Fibroblast of upper back skin (primary cell): Measurements from ENCODE around the gene ST7.
"Not testable (repeated sequence)": the region's sequence is repeated elsewhere in the genome, so short reads cannot be mapped to it uniquely, and the experiment has no call there.

Experiments used
- DNase-seq: peaks from one replicate; pipeline ENCODE4 v3.0.0-alpha.2; 2013

ST7 gene

DNA sequence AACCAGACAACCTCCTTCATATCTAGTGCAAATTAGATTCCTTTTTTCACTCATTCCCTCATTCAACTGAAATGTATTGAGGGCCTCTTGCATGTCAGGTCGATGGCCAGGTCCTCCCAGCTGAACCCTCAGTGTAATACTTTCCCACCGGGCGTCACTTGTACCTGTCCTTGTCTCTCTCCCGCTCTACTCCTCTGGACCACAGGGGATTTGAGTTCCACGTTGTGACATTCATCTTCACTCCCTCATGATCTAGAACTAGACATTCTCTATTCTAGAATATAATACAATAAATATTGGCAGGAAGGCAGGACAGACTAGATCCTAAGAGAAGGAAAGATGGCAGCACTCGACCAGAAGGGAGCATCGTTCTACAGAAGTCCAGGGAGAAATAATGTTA, 285.6 kb downstream of the ST7 start:
- DNase-seq: no peak

DNA sequence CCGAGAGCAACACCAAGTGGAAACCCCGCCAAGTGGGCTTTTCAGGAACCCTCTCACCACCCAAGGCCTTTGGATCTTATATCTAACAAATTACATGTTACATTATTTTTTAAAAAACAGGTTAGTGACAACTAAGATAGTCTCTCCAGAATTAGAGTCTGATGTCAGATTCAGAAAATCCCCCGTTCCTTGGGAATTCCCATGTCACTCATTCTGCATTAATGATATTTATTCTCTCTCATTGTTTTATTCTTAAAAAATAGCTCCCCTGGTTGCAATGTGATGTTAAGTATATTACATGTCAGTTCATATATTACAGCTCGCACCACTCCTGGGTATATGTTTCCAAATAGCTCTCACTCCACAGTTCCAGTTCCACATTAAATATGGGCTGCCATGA, 287.8 kb downstream of the ST7 start:
- DNase-seq: no peak

DNA sequence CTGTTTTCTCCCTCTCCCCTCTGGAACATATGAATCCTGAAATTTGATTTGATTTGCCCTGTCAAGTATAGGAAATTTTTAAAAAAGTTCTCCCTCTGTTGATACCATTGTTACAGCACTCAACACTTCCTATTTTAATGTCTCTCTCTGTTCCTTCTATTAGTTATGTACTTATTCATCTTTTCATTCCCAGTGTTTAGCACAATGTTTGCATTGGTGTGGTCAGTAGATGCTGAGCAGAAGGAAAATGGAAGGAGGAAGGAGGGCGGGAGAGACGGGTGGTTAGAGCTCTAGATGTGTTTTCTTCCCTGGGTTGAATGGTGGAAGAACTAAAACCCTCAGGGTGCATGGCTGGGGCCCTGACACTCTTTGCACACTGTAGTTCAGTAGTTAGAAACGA, 290.1 kb downstream of the ST7 start:
- DNase-seq: no peak

DNA sequence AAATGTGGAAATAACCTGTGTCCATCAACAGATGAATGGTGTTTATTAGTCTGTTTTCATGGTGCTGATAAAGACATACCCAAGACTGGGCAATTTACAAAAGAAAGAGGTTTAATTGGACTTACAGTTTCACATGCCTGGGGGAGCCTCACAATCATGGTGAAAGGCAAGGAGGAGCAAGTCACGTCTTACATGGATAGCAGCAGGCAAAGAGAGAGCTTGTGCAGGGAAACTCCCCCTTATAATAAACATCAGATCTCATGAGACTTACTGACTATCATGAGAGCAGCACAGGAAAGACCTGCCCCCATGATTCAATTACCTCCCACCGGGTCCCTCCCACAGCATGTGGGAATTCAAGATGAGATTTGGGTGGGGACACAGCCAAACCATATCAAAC, 292.4 kb downstream of the ST7 start:
- not testable (repeated sequence) for DNase-seq

DNA sequence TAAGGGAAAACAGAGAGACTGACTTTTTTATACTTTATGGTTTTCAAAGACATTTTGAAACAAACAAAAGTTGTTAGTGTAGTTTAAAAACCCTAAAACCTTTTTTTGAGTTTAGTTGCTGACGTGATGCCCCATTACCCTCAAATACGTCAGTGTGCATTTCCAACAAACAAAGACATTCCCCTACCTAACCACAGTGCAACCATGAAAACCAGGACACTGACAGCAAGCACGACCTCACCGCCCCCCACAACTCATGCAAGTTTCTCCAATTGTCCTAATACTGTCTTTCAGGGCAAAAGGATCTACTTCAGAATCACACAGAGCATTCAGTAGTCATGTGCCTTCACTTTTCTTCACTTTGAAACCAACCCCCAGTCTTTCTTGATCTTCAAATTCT, 294.5 kb downstream of the ST7 start:
- DNase-seq: no peak

DNA sequence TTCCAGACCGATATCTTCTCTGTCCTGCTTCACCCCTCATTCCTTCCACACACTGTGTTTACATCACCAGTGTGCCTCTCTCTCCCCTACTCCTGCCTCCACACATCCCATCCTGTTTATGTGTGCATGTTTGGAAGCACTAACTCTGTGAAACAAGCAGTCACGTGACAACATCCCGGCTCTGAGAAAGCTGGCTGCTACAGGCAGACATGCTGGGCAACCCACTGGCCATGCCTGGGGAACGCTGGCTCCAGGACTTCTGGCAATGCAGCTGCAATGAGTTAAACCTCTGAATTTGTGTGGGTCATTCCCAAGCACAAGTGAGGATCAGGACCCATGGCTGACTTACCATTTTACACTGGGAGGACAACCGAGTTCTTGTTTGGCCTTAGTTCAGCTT, 295.5 kb downstream of the ST7 start:
- DNase-seq: no peak

DNA sequence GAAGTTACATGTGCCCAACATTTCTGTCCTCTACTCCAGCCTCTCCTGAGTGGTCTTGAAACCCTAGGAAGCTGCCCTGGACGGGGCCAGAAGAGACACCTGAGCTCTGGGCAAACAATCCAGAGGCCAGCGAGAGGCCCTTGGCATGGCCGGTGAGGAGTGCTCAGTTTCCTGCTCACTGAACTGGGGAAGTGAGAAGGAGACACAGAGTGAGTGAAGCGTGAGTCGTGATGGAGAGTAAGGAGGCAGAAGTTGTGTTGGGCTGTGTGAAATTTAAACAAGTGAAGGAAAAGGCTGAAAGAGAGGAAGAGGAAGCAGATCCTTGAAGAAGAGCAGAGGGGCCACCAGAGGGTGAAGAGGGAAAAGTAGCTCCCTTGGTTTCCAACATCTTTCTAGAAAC, 296.4 kb downstream of the ST7 start:
- no peak for DNase-seq

DNA sequence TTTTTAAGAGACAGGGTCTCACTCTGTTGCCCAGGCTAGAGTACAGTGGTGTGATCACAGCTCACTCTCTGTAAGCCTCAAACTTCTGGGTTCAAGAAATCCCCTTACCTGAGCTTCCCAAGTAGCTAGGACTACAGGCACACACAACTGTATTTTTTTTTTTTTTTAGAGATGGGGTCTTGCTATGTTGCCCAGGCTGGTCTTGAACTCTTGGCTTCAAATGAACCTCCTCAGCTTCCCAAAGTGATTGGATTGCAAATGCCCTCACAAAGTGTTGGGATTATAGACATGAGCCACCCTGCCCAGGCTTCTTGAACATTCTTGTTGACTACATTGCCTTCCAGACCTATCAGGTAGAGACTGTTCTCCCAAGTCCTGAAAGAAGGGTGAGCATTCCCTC, 296.9 kb downstream of the ST7 start:
- DNase-seq: no peak

DNA sequence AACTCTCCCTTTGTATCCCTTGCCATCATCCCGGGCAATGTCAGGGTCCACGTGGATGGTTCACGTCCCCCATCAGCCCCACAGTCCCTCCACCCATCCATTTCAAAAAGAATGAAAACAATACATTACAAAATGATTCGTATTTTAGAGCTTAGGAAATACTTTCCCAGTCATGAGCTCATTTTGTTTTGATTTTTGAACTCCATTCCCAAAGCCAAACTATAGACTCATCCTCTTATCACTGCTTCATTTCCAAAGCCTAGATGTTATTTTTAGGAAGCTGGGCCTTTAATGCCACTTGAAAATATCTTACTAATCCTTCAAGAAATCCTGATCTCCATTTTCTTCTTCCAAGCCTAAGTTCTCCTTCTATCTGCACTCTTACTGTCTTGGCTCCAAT, 297.5 kb downstream of the ST7 start:
- peak; percentile 37 for DNase-seq

DNA sequence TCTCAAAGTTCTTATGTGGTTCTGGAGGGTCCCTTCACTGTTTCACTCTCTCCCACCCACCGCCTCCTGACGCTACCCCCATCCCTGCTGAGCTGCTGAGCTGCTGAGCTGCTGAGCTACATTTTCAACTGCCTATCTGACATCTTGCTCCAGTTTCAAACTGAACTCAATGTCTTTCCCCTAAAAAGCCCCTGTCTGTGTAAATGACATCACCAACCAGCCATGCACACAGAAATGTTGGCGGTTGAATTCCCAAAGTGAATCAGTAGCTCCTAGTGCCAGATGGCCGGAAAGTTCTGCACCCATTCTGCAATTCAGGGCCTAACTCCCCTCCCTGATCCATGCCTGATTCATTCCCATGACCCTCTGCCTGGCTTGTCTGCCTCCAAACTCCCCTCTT, 298.4 kb downstream of the ST7 start:
- DNase-seq: peak; percentile 93

DNA sequence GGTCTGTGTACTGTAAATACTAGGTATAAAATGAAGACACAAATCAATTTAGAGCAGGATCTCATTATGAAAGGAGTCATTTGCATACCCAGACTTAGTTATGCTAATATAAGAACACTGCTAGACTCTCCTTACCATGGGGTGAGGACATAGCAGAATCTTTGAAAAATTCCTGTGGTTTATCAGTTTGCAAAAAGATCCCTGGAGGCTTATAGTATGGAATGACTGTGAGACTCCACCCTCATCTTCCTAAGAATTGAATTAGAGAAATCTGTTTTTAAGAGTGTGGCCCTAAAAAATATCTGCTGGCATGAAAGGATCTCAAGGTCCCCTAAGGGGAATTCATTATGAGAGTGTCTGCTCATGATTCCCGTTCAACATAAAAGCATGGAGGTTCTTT, 306.3 kb downstream of the ST7 start:
- peak; percentile 89 for DNase-seq

DNA sequence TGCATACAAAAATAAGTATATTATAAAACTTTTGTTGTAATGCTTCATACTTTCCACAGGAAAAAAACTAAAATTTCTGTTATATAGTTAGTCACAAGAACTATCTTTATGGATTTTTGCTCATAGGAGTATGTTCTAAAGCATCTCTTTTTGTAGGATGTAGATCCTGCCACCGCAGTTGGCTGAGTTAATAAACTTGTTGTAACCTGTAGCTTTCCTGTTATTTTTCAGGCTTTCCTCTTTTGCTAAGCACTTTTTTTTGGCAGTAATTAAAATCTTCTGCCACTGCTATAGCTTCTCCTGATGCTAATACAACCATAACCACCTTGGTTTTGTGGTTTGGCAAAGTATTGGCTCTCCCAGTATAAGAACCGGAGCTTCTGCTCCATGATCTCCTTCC, 309.2 kb downstream of the ST7 start:
- DNase-seq: peak; percentile 27

DNA sequence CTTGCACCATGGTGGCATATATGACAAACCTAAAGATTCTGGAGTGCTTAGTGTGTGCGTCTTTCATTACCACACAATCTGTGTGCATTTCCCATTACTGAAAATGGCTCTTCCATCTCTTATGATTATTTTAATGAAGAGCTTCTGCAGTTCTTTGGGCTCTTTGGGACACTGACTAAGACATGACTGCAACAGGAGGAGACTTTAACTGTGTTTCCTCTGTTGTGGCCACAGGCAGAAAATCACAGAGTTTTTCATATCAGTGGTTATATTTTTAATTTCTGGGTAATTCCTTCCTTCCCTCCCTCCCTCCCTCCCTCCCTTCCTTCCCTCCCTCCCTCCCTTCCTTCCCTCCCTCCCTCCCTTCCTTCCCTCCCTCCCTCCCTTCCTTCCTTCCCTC, 311.4 kb downstream of the ST7 start:
- DNase-seq: no peak

DNA sequence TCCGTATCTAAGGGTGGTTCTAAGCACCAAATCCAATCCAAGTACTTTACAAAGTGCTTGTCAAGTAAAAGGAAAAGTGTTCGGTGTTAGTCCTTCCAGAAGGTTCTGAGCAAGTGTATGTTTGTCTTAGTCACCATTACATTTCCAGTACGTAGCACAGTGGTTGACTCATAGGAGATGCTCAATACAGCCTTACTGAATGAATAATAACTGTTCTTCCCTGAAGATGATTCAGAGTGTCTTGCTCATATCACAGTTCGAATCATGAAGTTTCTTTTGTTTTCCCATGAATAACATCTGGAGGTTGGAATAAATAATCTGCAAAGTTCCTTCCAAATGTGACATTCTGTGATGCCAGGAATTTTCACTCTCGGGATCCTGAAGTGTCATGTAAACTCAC, 316.1 kb downstream of the ST7 start:
- peak; percentile 92 for DNase-seq

DNA sequence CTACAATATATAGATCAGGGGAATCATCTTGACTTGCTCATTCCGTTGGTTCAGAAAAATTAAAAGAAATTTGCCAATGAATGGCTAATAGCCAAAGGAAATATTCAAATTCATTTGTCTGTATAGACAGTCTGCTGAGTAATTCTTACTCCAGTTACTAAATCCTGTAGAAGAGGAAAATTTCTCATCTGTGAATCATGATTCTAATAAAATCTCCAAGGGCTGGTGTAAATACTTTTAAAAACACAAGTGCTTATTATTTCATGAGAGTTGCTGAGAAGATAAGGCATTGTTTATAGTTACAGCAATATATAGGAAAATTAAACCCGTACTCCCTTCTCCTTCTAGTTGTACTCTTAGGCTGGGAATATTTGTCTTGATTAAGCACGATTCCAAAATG, 316.6 kb downstream of the ST7 start:
- peak; percentile 70 for DNase-seq

DNA sequence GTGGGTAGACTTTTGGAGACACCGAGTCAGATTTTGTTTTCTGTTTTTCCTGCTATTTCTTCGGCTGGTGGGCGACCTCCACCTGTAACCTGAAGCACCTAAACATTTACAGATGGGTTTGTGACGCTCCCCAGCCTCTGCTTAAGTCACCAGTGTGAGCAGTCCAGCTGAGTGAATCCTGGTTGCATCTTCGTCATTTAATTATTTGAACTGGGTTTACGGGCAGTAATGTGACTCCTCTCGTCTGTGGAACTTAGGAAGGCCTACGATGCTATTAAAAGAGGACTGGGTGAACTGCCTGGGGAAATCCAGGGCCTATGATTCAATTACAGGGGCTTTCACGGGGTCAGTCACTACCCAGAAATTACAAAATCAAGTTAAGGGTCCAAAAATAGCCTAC, 317.1 kb downstream of the ST7 start:
- no peak for DNase-seq

DNA sequence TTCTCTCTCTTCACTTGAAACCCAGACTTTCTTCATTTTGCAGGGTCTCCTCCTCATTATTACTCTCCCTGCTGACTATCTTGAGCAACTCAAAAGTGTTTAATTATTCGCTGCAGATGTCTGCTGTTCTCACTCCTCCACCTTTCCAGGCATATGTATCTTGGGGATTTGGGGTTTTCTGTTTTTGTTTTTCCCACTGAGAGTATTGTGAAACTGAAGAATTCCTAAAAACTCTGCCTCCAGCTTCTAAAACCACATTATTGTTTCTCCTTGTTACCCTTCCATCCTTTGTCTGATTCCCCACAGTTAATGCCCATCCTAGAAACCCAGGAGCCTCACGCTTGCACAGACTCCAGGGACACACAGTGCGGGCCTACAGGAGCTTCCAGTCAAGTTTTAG, 318.3 kb downstream of the ST7 start:
- no peak for DNase-seq

DNA sequence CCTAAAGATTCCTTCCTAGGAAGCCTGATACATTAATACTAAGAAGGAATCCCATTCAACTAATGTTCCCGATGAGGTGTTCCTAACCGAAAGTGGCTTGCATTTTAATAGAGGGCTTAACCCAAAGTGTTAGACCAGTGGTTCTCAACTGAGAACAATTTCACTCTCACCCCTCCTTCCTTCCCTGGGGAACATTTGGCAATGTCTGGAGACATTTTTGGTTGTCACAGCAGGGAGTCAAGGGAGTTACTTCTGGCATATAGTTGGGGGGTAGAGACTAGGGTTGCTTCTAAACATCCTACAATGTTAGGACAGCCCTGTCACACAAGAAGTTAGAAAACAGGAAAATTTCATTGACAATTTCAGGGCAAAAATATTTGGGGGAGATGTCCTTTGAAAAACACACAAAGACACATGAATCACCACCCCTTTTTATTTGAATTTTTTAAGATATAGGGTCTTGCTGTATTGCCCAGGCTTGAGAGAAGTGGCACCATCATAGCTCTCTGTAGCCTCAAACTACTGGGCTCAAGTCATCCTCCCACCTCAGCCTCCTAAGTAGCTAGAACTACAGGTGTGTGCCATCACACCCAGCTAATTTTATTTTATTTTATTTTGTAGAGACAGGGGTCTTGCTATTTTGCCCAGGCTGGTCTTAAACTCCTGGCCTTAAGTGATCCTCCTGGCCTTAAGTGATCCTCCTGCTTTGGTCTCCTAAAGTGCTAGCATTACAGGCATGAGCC, 318.9 kb downstream of the ST7 start:
- no peak for DNase-seq

DNA sequence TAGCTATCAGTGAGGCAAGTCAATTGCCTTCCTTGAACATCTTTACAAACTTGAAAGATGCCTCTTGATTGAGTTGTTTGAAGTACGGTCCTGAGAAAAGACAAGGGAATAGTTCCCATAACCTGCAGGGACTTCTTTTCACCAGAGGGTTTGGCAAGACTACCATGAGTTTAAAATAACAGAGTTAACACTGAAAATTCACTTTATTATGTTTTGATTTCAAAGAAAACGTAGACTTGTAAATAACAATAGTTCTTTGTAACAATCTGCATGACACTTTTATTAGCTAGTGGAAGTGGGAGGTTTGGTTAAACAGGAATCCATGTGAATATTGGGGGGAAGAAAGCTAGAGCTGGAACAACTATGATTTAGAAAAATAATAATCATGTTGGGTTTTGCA, 320.0 kb downstream of the ST7 start:
- DNase-seq: no peak

DNA sequence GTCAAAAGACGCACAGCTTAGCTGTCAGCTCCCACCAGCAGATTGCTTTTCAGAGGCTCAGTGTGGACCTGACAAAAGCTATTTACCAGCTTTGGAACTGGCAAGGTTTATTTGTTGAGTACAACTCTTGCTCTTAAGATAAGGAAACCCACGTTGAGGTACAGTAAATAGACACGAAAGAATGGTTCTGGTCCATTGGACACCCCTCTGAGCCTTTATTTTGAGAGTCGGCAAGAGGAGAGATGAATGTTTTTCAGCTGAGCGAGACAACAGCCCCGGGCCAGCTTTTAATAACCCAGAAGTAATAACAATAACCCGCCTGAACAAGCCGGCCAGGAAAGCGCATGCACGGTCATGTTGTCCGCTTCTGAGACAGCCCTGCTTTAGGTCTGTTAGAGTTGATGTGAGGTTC, 320.5 kb downstream of the ST7 start:
- DNase-seq: no peak

DNA sequence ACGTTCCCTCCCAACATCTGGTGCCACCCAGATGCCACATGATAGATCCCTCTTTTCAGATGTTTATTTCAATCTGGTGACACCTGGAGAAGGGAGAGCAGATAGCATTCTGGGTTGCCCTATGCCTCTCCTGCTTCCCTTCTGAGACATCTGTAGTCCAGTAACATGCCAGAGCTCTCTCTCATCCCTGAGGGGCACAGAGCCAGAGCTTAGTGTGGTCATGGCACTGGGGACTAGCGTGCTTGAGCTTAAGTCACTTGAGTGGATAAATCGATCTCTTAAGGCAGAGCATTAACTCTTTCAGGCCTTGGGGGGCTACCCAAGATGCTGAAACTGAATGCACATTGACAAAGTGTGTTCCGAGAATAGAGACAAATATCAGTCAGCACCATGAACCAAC, 321.6 kb downstream of the ST7 start:
- DNase-seq: no peak

DNA sequence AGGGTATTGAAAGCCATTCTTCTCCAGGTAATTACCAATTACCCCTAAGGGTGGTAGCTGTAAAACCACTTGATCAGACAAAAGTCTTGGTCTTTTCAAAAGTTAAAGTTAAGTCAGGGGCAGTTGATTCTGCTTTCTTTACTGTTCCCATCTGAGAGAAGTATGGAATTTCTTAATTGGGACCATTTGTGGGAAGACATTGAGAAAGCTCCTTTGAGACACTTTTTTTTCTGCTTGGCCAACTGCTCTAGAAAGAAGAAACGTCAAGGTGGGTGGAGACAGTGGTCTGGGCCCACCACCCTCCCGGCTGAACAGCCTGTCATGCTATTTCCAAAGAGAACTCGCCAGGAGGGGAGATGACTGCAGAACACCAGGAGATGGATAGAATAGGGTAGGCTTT, 324.3 kb downstream of the ST7 start:
- no peak for DNase-seq

DNA sequence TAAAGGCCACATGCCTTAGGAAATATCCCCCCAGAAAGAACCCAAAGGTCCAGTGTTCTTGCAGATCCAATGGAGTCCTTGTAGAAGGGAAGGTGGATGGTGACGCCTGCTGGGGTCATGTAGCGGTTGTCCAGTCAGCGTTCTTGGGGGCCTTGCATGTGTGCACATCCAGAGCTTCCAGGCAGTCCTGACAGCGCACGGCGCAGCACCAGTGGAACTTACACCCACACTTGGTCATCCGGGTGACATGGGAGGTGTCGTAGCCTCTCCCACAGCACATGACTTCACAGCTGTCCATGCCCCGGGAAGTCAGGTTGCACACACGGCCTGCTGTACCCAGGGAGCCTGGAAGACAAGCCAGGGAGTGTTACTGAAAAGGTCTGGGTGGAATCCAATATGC, 324.7 kb downstream of the ST7 start:
- no peak for DNase-seq

DNA sequence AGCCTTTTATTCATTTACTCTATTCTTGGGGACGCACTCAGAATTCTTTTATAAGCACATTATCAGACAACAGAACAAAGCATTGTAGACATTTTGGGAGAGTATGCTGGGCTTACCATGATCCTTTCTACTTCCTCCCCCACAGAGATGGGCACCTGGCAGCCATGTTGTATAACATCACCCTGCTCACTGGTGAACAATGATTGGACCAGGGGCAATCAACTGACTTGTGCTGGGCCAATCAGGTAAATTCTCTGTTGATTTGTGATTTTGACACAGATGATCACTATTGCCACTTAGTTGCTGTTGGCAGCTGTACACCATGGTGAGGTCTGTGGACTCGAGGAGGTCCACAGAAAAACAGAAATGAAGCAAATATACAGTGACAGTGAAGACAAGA, 325.9 kb downstream of the ST7 start:
- no peak for DNase-seq
